ENCODE measurements around the gene ADORA2A. TPM values are rescaled to one million over a fixed set of nuclear protein-coding genes. Genes with fewer than 3 reads are reported as not detected.

Gene ADORA2A
- total and polyA plus RNA-seq, 2 of the 13 experiments (the other 11 are each of a cell fraction or from before 2014, with no cell fraction given) = 3.3 to 5.0 TPM

DNA sequence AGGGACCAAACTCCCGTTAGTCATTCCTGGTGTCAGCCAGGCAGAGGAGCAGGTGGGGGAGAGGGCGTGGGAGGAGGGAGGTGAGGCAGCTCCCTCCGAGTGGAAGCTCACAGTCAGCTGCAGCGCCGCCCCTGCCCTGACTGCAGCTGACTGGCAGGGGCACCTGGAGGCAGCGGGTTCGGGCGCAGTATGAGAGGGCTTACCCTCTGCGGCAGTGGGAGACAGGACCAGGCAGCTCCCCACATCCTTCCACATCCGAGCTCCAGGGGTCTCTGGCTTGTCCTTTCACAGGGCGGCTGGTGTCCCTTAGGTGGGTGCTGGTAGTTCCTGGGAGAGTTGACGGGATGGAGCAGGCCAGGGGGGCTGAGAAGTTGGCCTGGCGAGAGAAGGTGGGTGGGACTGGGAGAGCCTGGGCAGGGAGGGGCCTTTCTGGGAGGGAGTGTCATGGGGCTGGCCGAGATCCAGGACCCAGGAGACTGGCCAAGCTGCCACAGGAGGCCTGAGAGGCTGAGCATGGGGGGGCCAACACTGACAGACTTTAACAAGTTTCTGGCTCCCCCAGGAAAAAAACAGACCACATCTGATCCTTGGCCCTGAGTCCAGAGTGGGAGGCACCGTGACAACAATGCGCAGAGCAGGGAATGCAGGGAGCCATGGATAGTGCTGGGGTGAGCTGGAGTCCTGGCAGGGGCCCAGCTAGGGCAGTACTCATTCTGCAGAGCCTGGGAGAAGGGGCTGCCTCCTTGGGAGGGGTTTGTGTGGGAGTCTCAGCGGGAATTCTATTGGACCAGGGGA lies 4.9 kb downstream of the ADORA2A start:
- no peak overlapping the region for H3K27ac ChIP-seq (ENCODE audit: extremely low read length, insufficient read depth, low read length)
- H3K4me2 ChIP-seq (ENCODE audit: low read depth, low read length) = no peak overlapping the region
- intact Hi-C loops (cut with micrococcal nuclease; ENCODE audit: unreplicated experiment) (no loop called here), in situ Hi-C loops (cut with HindIII; ENCODE audit: extremely low pct_ligation_motif_present, low pct_unique_long_range_greater_than_20kb) (no loop called here)
- FAIRE-seq (no peak), ATAC-seq (no peak), DNase-seq (ENCODE audit: low spot score) (no peak)
- WGBS (ENCODE audit: low lambda C conversion rate) = 88% methylated on average over 16 of the region's 17 CpGs
- POLR2A ChIA-PET = no interaction called here
- BruUV-seq (replicated peaks) = no TSS peak
- no peak for TF ChIP-seq PHF21A (CRISPR knock-in tag; IDR thresholded peaks at IDR 0.05)
- TF ChIP-seq, protein P1, sequence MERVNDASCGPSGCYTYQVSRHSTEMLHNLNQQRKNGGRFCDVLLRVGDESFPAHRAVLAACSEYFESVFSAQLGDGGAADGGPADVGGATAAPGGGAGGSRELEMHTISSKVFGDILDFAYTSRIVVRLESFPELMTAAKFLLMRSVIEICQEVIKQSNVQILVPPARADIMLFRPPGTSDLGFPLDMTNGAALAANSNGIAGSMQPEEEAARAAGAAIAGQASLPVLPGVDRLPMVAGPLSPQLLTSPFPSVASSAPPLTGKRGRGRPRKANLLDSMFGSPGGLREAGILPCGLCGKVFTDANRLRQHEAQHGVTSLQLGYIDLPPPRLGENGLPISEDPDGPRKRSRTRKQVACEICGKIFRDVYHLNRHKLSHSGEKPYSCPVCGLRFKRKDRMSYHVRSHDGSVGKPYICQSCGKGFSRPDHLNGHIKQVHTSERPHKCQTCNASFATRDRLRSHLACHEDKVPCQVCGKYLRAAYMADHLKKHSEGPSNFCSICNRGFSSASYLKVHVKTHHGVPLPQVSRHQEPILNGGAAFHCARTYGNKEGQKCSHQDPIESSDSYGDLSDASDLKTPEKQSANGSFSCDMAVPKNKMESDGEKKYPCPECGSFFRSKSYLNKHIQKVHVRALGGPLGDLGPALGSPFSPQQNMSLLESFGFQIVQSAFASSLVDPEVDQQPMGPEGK (CRISPR knock-in tag; IDR thresholded peaks at IDR 0.05) = peak; percentile 68; the same call in 1 of the 2 replicates
- TF ChIP-seq ZNF800 (CRISPR knock-in tag; IDR thresholded peaks at IDR 0.05) = no peak
- H3K9me3 ChIP-seq (ENCODE audit: low read length) = no peaks in the 10 kb centered on the region
- H2AFZ ChIP-seq (ENCODE audit: low read length) = no peak overlapping the region
- no peaks in the 10 kb centered on the region for H3K79me2 ChIP-seq (ENCODE audit: insufficient read depth, low read length)
- CTCF ChIA-PET (ENCODE audit: low intra/inter-chr PET ratio, low total read pairs) = no interaction called here
- no peaks in the 10 kb centered on the region for H3K36me3 ChIP-seq (replicated peaks in 1 of 2; ENCODE audit: control insufficient read depth in 1 of 2, insufficient read depth in 2 of 2, low read length in 2 of 2)
- no peak overlapping the region for H3K4me3 ChIP-seq (replicated peaks in 1 of 3; ENCODE audit: insufficient read depth in 1 of 3, low read depth in 2 of 3, low read length in 3 of 3)
- no peak overlapping the region for H3K9ac ChIP-seq (ENCODE audit: insufficient read depth, low read depth, low read length)
- H3K4me1 ChIP-seq (ENCODE audit: insufficient read depth, low read length) = peaks cover 24% of the 10 kb centered on the region
- no peaks in the 10 kb centered on the region for H4K20me1 ChIP-seq (ENCODE audit: insufficient read depth, low read length)
- no peaks in the 10 kb centered on the region for H3K27me3 ChIP-seq (ENCODE audit: control insufficient read depth in 1 of 2, insufficient read depth in 2 of 2, low read length in 2 of 2)

Measured in HepG2 (cell line).